Measurements from ENCODE around the gene COPS4.

The COPS4 gene

DNA sequence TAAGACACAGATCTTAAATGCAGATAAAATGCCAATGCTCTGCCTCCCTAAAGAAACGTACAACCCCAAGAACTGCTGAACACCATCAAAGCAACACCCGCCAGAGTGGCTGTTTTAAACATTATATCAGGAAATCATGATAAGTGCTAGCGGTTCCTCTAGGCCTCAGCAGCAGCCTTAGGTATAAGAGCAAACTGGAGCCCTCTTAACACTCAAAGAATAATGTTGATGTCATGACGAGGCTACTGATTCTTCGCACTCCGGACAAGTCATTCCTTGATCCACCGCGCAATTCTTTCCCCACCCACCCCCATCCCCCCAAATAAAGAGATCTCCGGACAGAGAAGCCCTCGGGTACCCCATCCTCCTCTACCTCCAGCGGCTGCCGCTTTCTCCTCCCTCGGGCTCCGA, 24.9 kb upstream of the COPS4 start:
- Histone ChIP-seq H3K27me3 (no peaks in the 10 kb centered on the region), H3K36me3 (peaks cover 11% of the 10 kb centered on the region; the same call in 1 of the 2 replicates), H4K20me1 (0 out of 2 replicates have a peak, but pooled peaks cover 4% of the 10 kb centered on the region), H3K4me3 (peak overlapping the region; percentile 98), H3K4me1 (peaks cover 39% of the 10 kb centered on the region), H3K4me2 (peak overlapping the region; percentile 92), H3K9me3 (no peaks in the 10 kb centered on the region), H3K27ac (peak overlapping the region; percentile 92), H3K9ac (peak overlapping the region; percentile 91)
- no peak for TF ChIP-seq Cebpa-rat (IDR thresholded peaks at IDR 0.05)

DNA sequence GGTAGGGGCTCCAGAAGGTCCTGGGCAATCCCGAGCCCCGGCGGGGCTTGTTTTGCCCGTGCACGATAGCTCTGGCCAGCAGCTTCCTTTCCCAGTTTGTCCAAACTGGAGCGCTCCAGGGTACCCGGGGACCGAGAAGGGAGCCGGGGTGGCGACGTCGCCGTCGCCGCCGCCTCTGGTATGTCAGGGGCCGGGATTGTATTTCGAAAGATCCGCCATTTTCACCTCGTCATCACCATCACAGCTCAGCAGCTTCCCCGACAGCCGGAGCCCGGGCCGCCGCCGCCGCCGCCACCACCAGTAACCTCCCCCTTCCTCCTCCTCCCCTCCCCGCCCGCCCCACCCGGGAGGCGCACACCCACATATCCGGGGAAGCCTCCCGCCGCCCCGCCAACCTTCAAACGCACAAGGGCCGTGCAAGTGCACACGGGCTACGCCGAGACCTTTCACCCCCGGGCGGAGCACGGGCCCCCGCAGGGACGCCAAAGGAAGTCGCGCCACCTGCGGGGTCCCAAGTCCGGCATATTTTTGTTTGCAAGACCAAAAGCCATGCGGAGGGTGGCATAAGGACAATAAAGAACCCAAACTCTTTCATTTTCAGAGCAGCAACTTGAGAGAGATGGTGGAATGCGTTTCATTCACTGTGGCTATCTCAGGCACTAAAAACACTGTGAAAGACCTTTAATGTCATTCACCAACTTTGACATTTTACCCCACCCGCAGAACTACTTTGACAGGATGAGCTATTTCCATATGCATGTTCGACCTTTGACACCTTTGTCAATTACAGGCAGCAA, 24.3 kb upstream of the COPS4 start, which contains the start of gene LIN54:
TSS of gene LIN54 (minus strand) at position 302 of the 797 bp plus-strand sequence. CDS start 25,979 bp downstream, outside the sequence.
- H3K4me3 ChIP-seq, result peak within 1 kb of the TSS; percentile 98
- H3K9me3 ChIP-seq, result no peaks in the 10 kb centered on the region
- H3K36me3 ChIP-seq, result peaks cover 5% of the 10 kb centered on the region; the same call in 1 of the 2 replicates
- 0 out of 2 replicates have a peak, but pooled peaks cover 4% of the 10 kb centered on the region for H4K20me1 ChIP-seq
- peak within 1 kb of the TSS; percentile 91 for H3K9ac ChIP-seq
- H3K4me2 ChIP-seq, result peak within 1 kb of the TSS; percentile 92
- TF ChIP-seq Cebpa-rat (IDR thresholded peaks at IDR 0.05), result no peak
- peak within 1 kb of the TSS; percentile 92 for H3K27ac ChIP-seq
- H3K4me1 ChIP-seq, result peaks cover 39% of the 10 kb centered on the region
- no peaks in the 10 kb centered on the region for H3K27me3 ChIP-seq

DNA sequence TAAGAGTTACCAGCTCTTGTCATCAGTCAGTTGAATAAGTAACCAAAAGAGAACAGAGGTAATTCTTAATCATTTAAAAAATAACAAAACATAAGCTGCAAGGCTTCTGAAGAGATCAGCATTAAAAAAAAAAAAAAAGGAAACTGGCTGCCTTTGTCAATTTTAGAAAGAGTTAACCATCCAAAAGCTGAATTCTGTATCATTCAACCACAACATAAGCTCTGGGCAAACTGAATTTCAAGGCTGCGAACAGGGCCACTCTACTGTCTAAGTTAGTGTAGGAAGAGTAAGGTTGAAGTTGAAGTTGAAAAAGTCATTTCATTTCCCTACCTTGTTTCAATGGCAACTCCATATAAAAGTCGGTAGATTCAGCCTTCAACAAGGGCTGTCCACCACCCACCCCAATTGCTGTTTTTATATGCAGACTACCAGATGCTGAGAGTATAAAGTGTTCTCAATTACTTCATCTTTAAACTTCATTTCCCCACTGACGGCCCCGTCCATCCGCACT, 23.2 kb upstream of the COPS4 start:
- Histone ChIP-seq H3K27me3 (no peaks in the 10 kb centered on the region), H3K27ac (peak overlapping the region; percentile 89), H3K36me3 (no peaks in the 10 kb centered on the region), H3K4me3 (peak overlapping the region; percentile 98), H3K4me1 (peaks cover 39% of the 10 kb centered on the region), H3K4me2 (peak overlapping the region; percentile 92), H3K9ac (peak overlapping the region; percentile 88), H3K9me3 (no peaks in the 10 kb centered on the region), H4K20me1 (0 out of 2 replicates have a peak, but pooled peaks cover 4% of the 10 kb centered on the region)
- TF ChIP-seq Cebpa-rat (IDR thresholded peaks at IDR 0.05), result no peak

DNA sequence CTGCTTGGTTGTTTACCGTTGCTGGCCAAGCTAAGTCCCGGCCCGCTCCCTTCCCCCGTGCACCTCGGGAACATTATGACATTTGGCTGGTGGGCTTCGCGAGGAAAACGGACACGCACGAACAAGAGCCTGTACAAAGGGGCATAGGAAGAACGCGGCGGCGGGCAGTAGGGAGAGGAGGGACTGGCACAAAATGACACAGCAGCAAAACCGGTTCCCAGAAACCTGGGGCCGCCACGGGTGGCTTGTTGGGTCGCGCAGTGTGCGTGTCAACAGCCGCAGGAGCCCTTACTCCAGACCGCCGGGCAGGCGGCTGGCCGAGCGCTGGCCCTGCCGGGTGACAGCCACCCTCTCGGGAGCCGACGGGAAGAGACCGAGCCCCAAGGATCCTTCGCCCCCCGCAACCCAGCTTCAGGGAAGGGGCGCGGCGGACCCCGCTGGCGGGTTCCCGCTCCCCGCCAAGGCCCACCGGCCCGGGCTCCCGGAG, 22.7 kb upstream of the COPS4 start:
- TF ChIP-seq Cebpa-rat (IDR thresholded peaks at IDR 0.05), result no peak
- Histone ChIP-seq H3K9ac (peak overlapping the region; percentile 88), H3K4me3 (peak overlapping the region; percentile 98), H3K27ac (peak overlapping the region; percentile 89), H3K36me3 (no peaks in the 10 kb centered on the region), H4K20me1 (0 out of 2 replicates have a peak, but pooled peaks cover 4% of the 10 kb centered on the region), H3K9me3 (no peaks in the 10 kb centered on the region), H3K4me1 (peaks cover 39% of the 10 kb centered on the region), H3K27me3 (no peaks in the 10 kb centered on the region), H3K4me2 (peak overlapping the region; percentile 92)

DNA sequence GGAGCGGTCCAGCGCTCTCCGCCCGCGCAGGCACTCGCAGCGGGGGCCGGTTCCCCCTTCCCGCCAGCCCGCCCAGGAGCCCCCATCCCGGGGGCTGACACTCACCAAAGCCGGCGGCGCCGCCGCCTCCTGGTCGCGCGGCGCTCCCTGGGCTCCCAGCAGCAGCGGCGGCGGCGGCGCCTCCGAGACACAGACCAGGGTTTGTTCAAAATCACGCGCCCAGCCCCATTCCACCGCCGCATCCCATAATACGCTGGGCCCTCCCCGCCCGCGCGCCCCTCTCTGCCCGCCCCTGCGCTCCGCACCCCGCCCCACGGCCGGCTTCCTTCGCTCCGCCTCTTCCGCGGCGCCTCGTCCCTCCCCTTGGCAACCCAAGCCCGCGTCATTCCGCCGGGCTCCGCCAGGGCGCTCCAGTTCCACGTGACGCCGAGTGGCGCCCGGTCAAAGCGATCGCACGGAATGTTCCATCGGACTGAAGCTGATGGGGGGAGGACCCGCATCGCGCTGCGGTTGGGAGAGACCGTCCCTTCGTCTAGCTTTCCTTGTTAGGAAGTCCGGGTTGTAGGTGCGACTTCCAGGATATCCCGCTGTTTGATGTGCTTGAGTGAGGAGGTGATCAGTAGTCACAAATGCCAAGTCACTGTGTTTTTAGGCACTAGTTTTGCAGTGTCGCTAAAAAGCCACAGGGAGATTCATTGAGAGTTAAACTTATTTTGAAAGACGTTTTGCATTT, 22.1 kb upstream of the COPS4 start:
- TF ChIP-seq Cebpa-rat (IDR thresholded peaks at IDR 0.05), result no peak
- H3K9ac ChIP-seq, result peak overlapping the region; percentile 88
- H4K20me1 ChIP-seq, result 0 out of 2 replicates have a peak, but pooled peaks cover 4% of the 10 kb centered on the region
- no peaks in the 10 kb centered on the region for H3K27me3 ChIP-seq
- H3K9me3 ChIP-seq, result no peaks in the 10 kb centered on the region
- no peaks in the 10 kb centered on the region for H3K36me3 ChIP-seq
- peak overlapping the region; percentile 98 for H3K4me3 ChIP-seq
- H3K4me1 ChIP-seq, result peaks cover 33% of the 10 kb centered on the region
- H3K4me2 ChIP-seq, result peak overlapping the region; percentile 92
- peak overlapping the region; percentile 89 for H3K27ac ChIP-seq

DNA sequence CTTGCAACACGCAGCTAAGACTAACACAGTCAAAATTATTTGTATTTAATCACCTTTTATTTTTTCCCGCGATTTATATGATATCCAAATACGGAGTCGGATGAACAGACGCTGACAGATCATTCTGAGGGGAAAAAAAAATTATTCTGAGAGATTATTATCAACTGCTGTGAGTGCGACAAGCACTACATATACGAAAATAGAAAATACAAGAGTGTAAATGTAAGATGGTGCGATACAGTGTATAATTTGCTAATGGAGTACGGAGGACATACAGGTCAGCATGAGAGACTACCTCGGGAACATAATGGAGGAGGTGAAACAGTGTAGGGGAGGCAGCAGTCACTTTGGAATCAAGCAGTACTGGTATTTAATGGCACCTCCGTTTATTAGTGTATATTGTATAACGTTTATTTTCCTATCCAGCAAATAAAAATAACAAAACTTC, 21.5 kb upstream of the COPS4 start:
- H3K4me2 ChIP-seq, result peak overlapping the region; percentile 49
- no peaks in the 10 kb centered on the region for H3K36me3 ChIP-seq
- H3K9ac ChIP-seq, result peak overlapping the region; percentile 77
- peaks cover 27% of the 10 kb centered on the region for H3K4me1 ChIP-seq
- peak overlapping the region; percentile 76 for H3K27ac ChIP-seq
- no peaks in the 10 kb centered on the region for H3K27me3 ChIP-seq
- H3K4me3 ChIP-seq, result peak overlapping the region; percentile 98
- no peaks in the 10 kb centered on the region for H3K9me3 ChIP-seq
- no peak for TF ChIP-seq Cebpa-rat (IDR thresholded peaks at IDR 0.05)
- 0 out of 2 replicates have a peak, but pooled peaks cover 4% of the 10 kb centered on the region for H4K20me1 ChIP-seq

DNA sequence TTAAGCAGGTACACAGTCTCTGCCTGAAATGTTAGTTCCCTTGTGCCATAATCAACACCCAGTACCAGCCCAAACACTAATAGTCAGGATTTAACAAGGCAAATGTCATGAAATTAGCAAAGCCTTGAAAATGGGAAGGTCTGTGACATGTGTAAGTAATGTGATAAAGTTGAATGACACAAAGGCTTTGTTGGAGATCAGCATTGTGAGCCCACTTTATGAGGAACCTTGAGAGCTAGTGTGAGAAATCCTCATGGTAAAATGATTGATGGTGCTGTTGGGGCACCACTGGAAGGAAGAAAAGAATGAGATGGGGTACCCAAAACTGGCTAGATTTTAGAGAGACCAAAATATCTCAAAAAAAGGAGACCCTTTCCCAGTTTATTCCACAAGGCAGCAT, 21.1 kb upstream of the COPS4 start:
- Histone ChIP-seq H3K27ac (0 out of 2 replicates have a peak overlapping the region, but pooled peaks have one; percentile 76), H4K20me1 (0 out of 2 replicates have a peak, but pooled peaks cover 4% of the 10 kb centered on the region)

DNA sequence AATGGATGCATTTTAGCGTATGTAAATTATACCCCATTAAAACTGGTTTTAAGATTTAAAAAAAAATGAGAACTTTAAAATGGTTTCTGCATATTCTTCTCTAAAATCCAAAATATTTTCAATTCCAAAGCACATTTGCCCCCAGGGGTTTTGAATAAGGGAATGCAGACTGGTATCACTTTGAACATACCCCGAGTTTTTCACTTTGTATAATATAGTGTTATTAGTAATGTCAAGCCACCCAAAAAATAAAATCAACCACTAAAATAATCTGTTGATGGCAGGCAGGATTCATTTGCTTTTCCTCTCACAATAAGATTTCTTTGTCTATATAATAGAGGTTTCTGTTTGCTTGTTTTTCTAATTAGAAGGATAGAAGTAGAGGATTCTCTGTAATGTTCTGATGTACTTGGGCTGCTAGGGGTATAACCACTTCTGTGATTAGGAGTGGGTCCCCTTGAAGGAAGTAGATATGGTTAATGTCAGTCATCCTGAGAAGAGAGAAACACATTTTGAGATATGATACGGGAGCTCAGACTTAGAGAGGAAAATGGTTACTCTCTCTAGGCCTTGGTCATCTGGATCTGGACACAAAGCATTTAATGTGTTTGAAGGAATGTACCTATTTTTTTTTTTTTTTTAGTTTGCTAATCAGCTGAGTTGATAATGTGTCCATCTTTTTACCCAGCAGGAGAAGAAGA, 15.0 kb upstream of the COPS4 start:
- peak overlapping the region; percentile 25; the same call in 1 of the 2 replicates for H3K4me2 ChIP-seq

More for the DNA sequence above, 21.1 kb upstream of the COPS4 start:
- no peaks in the 10 kb centered on the region for H3K9me3 ChIP-seq
- H3K27me3 ChIP-seq, result no peaks in the 10 kb centered on the region
- TF ChIP-seq Cebpa-rat (IDR thresholded peaks at IDR 0.05), result no peak
- no peaks in the 10 kb centered on the region for H3K36me3 ChIP-seq
- no peak overlapping the region for H3K9ac ChIP-seq
- H3K4me3 ChIP-seq, result no peak overlapping the region
- H3K4me1 ChIP-seq, result peaks cover 23% of the 10 kb centered on the region
- peak overlapping the region; percentile 49 for H3K4me2 ChIP-seq

More for the DNA sequence above, 15.0 kb upstream of the COPS4 start:
- H3K9me3 ChIP-seq, result peaks cover 21% of the 10 kb centered on the region
- H3K36me3 ChIP-seq, result no peaks in the 10 kb centered on the region
- peaks cover 16% of the 10 kb centered on the region for H3K4me1 ChIP-seq
- H3K9ac ChIP-seq, result no peak overlapping the region
- no peaks in the 10 kb centered on the region for H4K20me1 ChIP-seq
- no peak overlapping the region for H3K27ac ChIP-seq
- no peak overlapping the region for H3K4me3 ChIP-seq
- no peak for TF ChIP-seq Cebpa-rat (IDR thresholded peaks at IDR 0.05)
- no peaks in the 10 kb centered on the region for H3K27me3 ChIP-seq

All from BLaER1 (cell line).